HFF-Myc (cell line): ENCODE measurements around the gene NDST3.

Source experiments
- DNase-seq: peaks from one replicate; pipeline ENCODE4 v3.0.0-alpha.2; 2011; ENCODE audit warnings: low read depth; ENCODE audit errors: extremely low read depth
- H3K4me3 ChIP-seq: replicated peaks from 2 replicates; pipeline ENCODE4 v1.5.1; 2011; ENCODE audit warnings: low read depth, mild to moderate bottlenecking, control low read depth, low read length
- CTCF ChIP-seq: IDR thresholded peaks from 2 replicates; pipeline ENCODE4 v1.5.1; 2012; ENCODE audit warnings: mild to moderate bottlenecking, low read depth, low read length, control low read depth; ENCODE audit errors: missing control alignments

The NDST3 gene

GRCh38 chr4:118273642-118274041 lies 239.4 kb downstream of the NDST3 start:
- DNase-seq, result no peak

GRCh38 chr4:118276580-118276979 lies 242.3 kb downstream of the NDST3 start:
- TF ChIP-seq CTCF, result no peak
- DNase-seq, result no peak
- no peak overlapping the region for H3K4me3 ChIP-seq

More at GRCh38 chr4:118273642-118274041, 239.4 kb downstream of the NDST3 start:
- no peak overlapping the region for H3K4me3 ChIP-seq
- TF ChIP-seq CTCF, result no peak

- DNase-seq, result no peak
- no peak overlapping the region; the same call in 1 of the 2 replicates for H3K4me3 ChIP-seq
Measured at GRCh38 chr4:118277243-118277642, 243.0 kb downstream of the NDST3 start.

GRCh38 chr4:118278473-118279274 lies 244.4 kb downstream of the NDST3 start:
- peak; percentile 74 for DNase-seq
- TF ChIP-seq CTCF, result no peak

More at GRCh38 chr4:118277243-118277642, 243.0 kb downstream of the NDST3 start:
- no peak for TF ChIP-seq CTCF

GRCh38 chr4:118279328-118279727 lies 245.0 kb downstream of the NDST3 start:
- H3K4me3 ChIP-seq, result peak overlapping the region; percentile 92
- no peak for DNase-seq
- no peak for TF ChIP-seq CTCF

More at GRCh38 chr4:118278473-118279274, 244.4 kb downstream of the NDST3 start:
- peak overlapping the region; percentile 92 for H3K4me3 ChIP-seq

- H3K4me3 ChIP-seq, result peak overlapping the region; percentile 92
- TF ChIP-seq CTCF, result no peak
- DNase-seq, result no peak
Measured at GRCh38 chr4:118279920-118280432, 245.7 kb downstream of the NDST3 start.
